WTC11 (cell line): ENCODE data around the gene MFGE8.

Experiments used
- FOXK1 ChIP-seq: sonication (generic); formaldehyde crosslinking; IDR thresholded peaks from 2 replicates; pipeline ENCODE4 v1.8.0; 2022; ENCODE audit warnings: mild to moderate bottlenecking, moderate library complexity, missing genetic modification reagents
- FOXP1 ChIP-seq: sonication (generic); formaldehyde crosslinking; IDR thresholded peaks from 2 replicates; pipeline ENCODE4 v1.8.0; 2022; ENCODE audit warnings: missing genetic modification reagents, mild to moderate bottlenecking, moderate library complexity, borderline replicate concordance
- TEAD4 ChIP-seq: sonication (generic); formaldehyde crosslinking; IDR thresholded peaks from 2 replicates; pipeline ENCODE4 v1.8.0; 2022; ENCODE audit warnings: mild to moderate bottlenecking, missing genetic modification reagents
- TF ChIP-seq, protein P1 (sequence below): fragments of 200-600 bp; IDR thresholded peaks from 2 replicates; pipeline ENCODE4 v1.8.0; 2022; ENCODE audit warnings: antibody characterized with exemption
- TF ChIP-seq, protein P2 (sequence below): sonication (generic); formaldehyde crosslinking; IDR thresholded peaks from 2 replicates; pipeline ENCODE4 v1.8.1; 2023; ENCODE audit warnings: mild to moderate bottlenecking, missing genetic modification reagents, moderate library complexity

DNA sequence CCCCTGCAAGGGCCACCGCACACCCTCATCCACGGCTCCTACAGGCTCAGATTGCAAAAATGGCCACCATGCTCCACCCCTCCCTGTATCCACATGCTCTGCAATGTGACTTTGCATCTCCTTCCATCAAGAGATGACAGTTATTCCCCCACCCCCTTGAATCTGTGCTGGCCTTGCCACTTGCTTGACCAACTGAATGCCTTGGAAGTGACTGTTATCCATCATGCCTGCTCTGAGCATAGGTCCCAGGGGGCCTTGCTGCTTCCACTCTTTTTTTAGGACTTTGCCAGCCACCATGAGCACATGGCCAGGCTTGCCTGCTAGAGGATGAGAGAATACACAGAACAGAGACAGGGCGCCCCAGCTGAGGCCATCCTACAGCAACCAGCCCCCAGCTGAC is 31.4 kb downstream of the MFGE8 start:
- TF ChIP-seq FOXK1 (CRISPR knock-in tag) (no peak), TEAD4 (CRISPR knock-in tag) (no peak), FOXP1 (no peak)
- TF ChIP-seq, protein P1, sequence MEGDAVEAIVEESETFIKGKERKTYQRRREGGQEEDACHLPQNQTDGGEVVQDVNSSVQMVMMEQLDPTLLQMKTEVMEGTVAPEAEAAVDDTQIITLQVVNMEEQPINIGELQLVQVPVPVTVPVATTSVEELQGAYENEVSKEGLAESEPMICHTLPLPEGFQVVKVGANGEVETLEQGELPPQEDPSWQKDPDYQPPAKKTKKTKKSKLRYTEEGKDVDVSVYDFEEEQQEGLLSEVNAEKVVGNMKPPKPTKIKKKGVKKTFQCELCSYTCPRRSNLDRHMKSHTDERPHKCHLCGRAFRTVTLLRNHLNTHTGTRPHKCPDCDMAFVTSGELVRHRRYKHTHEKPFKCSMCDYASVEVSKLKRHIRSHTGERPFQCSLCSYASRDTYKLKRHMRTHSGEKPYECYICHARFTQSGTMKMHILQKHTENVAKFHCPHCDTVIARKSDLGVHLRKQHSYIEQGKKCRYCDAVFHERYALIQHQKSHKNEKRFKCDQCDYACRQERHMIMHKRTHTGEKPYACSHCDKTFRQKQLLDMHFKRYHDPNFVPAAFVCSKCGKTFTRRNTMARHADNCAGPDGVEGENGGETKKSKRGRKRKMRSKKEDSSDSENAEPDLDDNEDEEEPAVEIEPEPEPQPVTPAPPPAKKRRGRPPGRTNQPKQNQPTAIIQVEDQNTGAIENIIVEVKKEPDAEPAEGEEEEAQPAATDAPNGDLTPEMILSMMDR: no peak
- TF ChIP-seq, protein P2, sequence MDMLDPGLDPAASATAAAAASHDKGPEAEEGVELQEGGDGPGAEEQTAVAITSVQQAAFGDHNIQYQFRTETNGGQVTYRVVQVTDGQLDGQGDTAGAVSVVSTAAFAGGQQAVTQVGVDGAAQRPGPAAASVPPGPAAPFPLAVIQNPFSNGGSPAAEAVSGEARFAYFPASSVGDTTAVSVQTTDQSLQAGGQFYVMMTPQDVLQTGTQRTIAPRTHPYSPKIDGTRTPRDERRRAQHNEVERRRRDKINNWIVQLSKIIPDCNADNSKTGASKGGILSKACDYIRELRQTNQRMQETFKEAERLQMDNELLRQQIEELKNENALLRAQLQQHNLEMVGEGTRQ (CRISPR knock-in tag): no peak
